ENCODE results near the gene RBPMS2. TPM values are rescaled to one million over a fixed set of nuclear protein-coding genes. Genes with fewer than 3 reads are reported as not detected.

Gene RBPMS2
- total RNA-seq, 1 experiment from 2014 or later = 181 TPM

DNA sequence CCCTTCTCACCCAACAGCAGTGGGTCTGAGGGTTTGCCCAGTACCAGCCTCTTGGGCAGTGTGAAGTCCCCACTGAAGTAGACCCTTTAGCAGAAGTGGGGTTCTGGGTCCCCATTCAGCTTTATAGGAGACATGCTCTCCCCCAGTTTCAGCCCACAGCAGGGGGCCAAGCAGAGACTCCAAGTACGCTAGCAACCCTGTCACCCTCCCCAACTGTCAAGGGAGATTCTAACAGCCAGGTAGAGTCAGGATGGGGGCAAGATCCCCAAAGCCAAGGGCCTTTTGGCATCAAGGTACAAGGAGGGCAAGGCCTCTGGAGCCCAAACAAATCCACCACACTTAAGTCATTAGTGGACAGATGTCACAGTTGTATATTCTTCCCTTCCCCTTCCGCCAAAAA lies 1.8 kb downstream of the RBPMS2 start:
- WGBS (ENCODE audit: extremely low coverage, insufficient read length, low lambda C conversion rate) = no CpG with 5 or more reads among the region's 2 CpGs

More for the DNA sequence above, 1.8 kb downstream of the RBPMS2 start:
- no peaks in the 10 kb centered on the region for H3K79me1 ChIP-seq (ENCODE audit: insufficient read depth, low read depth, low read length, poor library complexity, severe bottlenecking)
- H2BK5ac ChIP-seq (ENCODE audit: insufficient read length, low read length) = no peak overlapping the region
- no peak overlapping the region for H2BK120ac ChIP-seq (ENCODE audit: low read depth, low read length, poor library complexity, severe bottlenecking)
- no peak overlapping the region for H3K14ac ChIP-seq (ENCODE audit: insufficient read depth, low read length)
- no peak overlapping the region for H2AFZ ChIP-seq (ENCODE audit: low read length)
- no peak overlapping the region for H4K91ac ChIP-seq (ENCODE audit: insufficient read length, low read depth, low read length)
- no peaks in the 10 kb centered on the region for H3K27me3 ChIP-seq (ENCODE audit: insufficient read depth, low read length)
- H3K79me2 ChIP-seq (ENCODE audit: insufficient read depth, low read length) = peaks cover 54% of the 10 kb centered on the region
- no peaks in the 10 kb centered on the region for H4K20me1 ChIP-seq (ENCODE audit: control insufficient read depth, insufficient read depth, insufficient read length)
- peaks cover 15% of the 10 kb centered on the region; the same call in 1 of the 2 replicates for H3K4me1 ChIP-seq (ENCODE audit: insufficient read depth, low read length)
- no peaks in the 10 kb centered on the region for H3K9me3 Mint-ChIP-seq
- no peak overlapping the region for H2AK5ac ChIP-seq (ENCODE audit: insufficient read length, low read length)
- no peak overlapping the region for H4K8ac ChIP-seq (replicated peaks; ENCODE audit: insufficient read length, low read depth, low read length)
- H3K9me3 ChIP-seq (ENCODE audit: control insufficient read depth, low read depth, low read length) = no peaks in the 10 kb centered on the region
- no peak overlapping the region for H3K4ac ChIP-seq (ENCODE audit: low read depth, low read length)
- H2BK12ac ChIP-seq (ENCODE audit: insufficient read length, low read depth, low read length) = no peak overlapping the region
- no peak overlapping the region for H3K27ac ChIP-seq (ENCODE audit: insufficient read length, low read depth, low read length)
- H2BK15ac ChIP-seq (ENCODE audit: low read depth, low read length) = no peak overlapping the region
- no peak overlapping the region for H3K23ac ChIP-seq (ENCODE audit: insufficient read length, low read depth, low read length)
- no peak overlapping the region for H3K56ac ChIP-seq (ENCODE audit: insufficient read length, low read depth, low read length)
- no peak for DNase-seq
- no peaks in the 10 kb centered on the region for H3K27me3 Mint-ChIP-seq (ENCODE audit: low read depth)
- peak overlapping the region; percentile 88 to 99 for H3K4me3 Mint-ChIP-seq
- H2BK20ac ChIP-seq (ENCODE audit: low read depth, low read length, poor library complexity, severe bottlenecking) = no peak overlapping the region
- peaks cover 4 to 7% (median 6%) of the 10 kb centered on the region in 3 experiments; a peak in 5 of 7 replicates for H3K36me3 Mint-ChIP-seq (ENCODE audit: insufficient read depth in 1 of 3, low read depth in 3 of 3)
- TF ChIP-seq, protein P1, sequence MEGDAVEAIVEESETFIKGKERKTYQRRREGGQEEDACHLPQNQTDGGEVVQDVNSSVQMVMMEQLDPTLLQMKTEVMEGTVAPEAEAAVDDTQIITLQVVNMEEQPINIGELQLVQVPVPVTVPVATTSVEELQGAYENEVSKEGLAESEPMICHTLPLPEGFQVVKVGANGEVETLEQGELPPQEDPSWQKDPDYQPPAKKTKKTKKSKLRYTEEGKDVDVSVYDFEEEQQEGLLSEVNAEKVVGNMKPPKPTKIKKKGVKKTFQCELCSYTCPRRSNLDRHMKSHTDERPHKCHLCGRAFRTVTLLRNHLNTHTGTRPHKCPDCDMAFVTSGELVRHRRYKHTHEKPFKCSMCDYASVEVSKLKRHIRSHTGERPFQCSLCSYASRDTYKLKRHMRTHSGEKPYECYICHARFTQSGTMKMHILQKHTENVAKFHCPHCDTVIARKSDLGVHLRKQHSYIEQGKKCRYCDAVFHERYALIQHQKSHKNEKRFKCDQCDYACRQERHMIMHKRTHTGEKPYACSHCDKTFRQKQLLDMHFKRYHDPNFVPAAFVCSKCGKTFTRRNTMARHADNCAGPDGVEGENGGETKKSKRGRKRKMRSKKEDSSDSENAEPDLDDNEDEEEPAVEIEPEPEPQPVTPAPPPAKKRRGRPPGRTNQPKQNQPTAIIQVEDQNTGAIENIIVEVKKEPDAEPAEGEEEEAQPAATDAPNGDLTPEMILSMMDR (conservative IDR thresholded peaks at IDR 0.05) = no peak
- H3K23me2 ChIP-seq (ENCODE audit: insufficient read length, low read depth, low read length, poor library complexity, severe bottlenecking) = peaks cover 17% of the 10 kb centered on the region
- H3K18ac ChIP-seq (ENCODE audit: insufficient read length, low read depth, low read length) = no peak overlapping the region
- H3K4me2 ChIP-seq (ENCODE audit: insufficient read depth, insufficient read length, low read length) = peak overlapping the region; percentile 77
- H4K5ac ChIP-seq (ENCODE audit: insufficient read length, low read depth, low read length) = no peak overlapping the region
- H3K9ac ChIP-seq (ENCODE audit: extremely low read depth, insufficient read length, low read length) = peak overlapping the region; percentile 74
- H3K4me1 Mint-ChIP-seq = peaks cover 45 to 46% of the 10 kb centered on the region in 2 experiments
- no peak overlapping the region for H3T11ph ChIP-seq (ENCODE audit: low read length)
- H3K27ac Mint-ChIP-seq = peak overlapping the region in 2 of 3 experiments; percentile 70 to 99; a peak in 4 of 7 replicates
